HG03025 (cell line): ENCODE data around the gene TAB3.

Experiments used
- ATAC-seq: cut with Tn5 transposase; IDR thresholded peaks from one replicate; pipeline ENCODE4 v1.9.1; 2021; ENCODE audit warnings: mild to moderate bottlenecking, moderate library complexity; ENCODE audit not compliant: unreplicated experiment, low FRiP score

Gene TAB3

GRCh38 chrX:30889147-30890140 lies at the start of gene TAB3:
TAB3 (minus strand) TSS chrX:30889254; CDS start chrX:30859588, 29,666 bp downstream.
- peak; percentile 89 for ATAC-seq

GRCh38 chrX:30938295-30938694 lies 49.2 kb upstream of the TAB3 start:
- ATAC-seq = no peak

- ATAC-seq = no peak
These were observed 46.9 kb upstream of the TAB3 start for GRCh38 chrX:30935985-30936384.

- ATAC-seq = no peak
These were observed 42.9 kb upstream of the TAB3 start for GRCh38 chrX:30931920-30932319.

- no peak for ATAC-seq
These were observed 41.6 kb upstream of the TAB3 start for GRCh38 chrX:30930679-30931078.

- no peak for ATAC-seq
These were observed 41.1 kb upstream of the TAB3 start for GRCh38 chrX:30930143-30930542.

GRCh38 chrX:30920271-30920670 lies 31.2 kb upstream of the TAB3 start:
- ATAC-seq = no peak

- no peak for ATAC-seq
These were observed 29.4 kb upstream of the TAB3 start for GRCh38 chrX:30918480-30918879.

- ATAC-seq = no peak
These were observed 24.4 kb upstream of the TAB3 start for GRCh38 chrX:30913492-30913891.

GRCh38 chrX:30910124-30910860 lies 21.2 kb upstream of the TAB3 start:
- no peak for ATAC-seq

- ATAC-seq = no peak
These were observed 17.7 kb upstream of the TAB3 start for GRCh38 chrX:30906726-30907125.

- no peak for ATAC-seq
These were observed 16.3 kb upstream of the TAB3 start for GRCh38 chrX:30905321-30905720.

- ATAC-seq = no peak
These were observed 15.6 kb upstream of the TAB3 start for GRCh38 chrX:30904632-30905031.

- ATAC-seq = no peak
These were observed 15.1 kb upstream of the TAB3 start for GRCh38 chrX:30904186-30904585.

GRCh38 chrX:30900227-30900626 lies 11.2 kb upstream of the TAB3 start:
- ATAC-seq = no peak

- ATAC-seq = no peak
These were observed 9.8 kb upstream of the TAB3 start for GRCh38 chrX:30898886-30899285.

GRCh38 chrX:30895370-30895769 lies 6.3 kb upstream of the TAB3 start:
- ATAC-seq = no peak

GRCh38 chrX:30893206-30893605 lies 4.2 kb upstream of the TAB3 start:
- no peak for ATAC-seq

- ATAC-seq = no peak
These were observed 3.5 kb upstream of the TAB3 start for GRCh38 chrX:30892591-30892990.

GRCh38 chrX:30888526-30889146 lies 418 bp downstream of the TAB3 start:
- peak; percentile 17 for ATAC-seq

- ATAC-seq = no peak
These were observed 1.3 kb downstream of the TAB3 start for GRCh38 chrX:30887721-30888120.
